HG03175 (cell line): Measurements from ENCODE around the gene GNAL.
"Not testable (repeated sequence)": the region's sequence is repeated elsewhere in the genome, so short reads cannot be mapped to it uniquely, and the experiment has no call there.

Experiments used
- ATAC-seq: cut with Tn5 transposase; IDR thresholded peaks from one replicate; pipeline ENCODE4 v1.9.1; 2021; ENCODE audit warnings: mild to moderate bottlenecking, moderate library complexity; ENCODE audit not compliant: unreplicated experiment

The GNAL gene

DNA sequence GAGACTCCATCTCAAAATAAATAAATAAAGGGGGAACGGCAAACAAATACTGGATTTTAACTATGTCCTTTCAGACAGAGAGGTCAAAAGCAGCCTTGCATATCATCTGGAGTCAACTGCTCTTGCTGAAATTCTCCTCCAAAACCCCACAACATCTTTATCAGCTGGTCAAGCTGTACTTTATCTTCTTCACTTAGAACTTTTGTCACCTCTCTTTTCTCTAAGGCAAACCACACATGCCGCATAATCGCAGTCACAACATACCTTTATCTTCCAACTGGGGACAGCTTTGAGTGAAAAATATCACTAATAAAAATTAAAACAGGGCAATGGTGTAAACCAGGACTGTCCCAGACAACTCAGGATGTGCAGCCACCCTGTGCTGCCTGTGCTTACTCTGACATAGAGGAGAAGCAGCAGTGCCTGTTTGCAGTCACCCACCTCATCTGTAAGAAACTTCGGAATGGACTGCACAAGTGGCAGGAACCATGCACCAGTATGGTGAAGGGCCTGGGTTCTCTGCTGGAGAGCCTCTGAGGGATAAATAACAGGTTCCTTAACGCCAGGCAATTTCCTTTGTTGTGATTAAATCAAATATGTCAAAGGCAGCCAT is 212.9 kb downstream of the GNAL start:
- no peak for ATAC-seq

DNA sequence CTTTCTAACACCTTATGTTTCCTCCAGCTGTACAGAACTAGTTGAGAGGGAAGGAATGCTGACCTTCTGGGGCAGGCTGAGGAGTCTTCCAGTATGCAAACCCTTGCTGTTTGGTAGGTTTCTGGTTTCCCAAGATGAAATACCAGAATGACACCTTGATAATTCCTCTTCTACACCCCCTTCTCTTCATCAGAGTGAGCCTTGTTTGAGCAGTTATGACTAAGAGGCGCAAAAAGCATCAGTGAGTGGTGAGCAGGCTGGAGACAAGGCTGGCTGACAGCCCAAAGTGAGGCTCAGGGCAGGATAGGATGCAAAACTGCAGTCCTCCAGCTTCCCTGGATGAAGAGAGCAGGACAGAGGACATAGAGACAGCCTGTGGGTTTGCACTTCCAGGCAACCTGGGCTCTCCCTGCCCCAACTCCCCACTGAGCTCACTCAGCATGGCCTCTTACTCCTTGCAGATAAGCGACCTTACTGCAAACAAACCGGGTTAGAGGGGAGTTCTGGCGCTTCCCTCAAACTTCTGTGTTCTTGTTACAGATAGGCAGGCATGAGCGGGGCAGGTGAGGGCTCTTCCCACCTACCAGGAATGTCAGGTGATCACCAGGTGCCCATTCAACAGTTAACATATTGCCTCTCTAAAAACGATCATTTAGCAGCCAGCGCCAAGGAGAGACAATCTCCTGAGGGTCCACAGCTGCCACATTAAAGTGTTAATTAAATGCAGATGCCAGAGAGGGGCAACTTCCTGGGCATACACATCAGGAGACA is 213.6 kb downstream of the GNAL start:
- no peak for ATAC-seq

DNA sequence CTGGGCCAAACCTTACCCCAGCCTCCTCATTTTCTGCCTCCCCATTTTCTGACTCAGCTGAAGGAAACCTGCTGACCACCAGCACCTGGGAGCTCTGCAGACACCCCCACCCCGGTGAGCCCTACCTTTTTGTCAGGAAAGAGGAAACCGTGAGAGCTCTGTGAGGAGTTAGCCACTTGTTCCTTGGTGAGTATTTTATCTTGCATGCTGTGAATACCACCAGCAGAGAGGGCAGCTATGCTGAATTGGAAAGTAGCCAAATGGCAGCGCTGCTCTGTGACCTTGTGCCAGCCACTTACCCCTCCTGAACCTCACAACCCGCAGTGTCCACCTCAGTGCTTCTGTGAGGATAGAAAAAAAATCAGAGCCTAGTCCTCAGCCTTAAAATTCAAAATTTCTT is 216.5 kb downstream of the GNAL start:
- no peak for ATAC-seq

DNA sequence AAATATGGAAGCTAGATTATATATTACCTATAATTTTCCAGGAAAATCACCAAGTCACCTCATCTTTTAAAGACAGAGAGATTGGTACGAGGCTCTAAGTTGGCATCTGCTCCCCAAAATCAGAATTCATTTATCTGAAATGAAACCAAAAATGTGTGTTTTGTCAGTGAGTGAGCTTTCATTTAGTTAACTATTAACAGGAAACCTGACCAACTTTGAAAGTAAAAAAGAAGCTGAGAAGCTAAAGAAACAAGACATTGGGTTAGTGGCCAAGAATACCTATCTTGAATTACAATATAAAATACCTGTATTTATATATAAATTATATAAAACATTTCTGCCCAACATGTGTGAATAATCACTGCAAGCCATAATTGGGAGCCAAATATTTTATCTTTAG is 217.1 kb downstream of the GNAL start:
- ATAC-seq: no peak

DNA sequence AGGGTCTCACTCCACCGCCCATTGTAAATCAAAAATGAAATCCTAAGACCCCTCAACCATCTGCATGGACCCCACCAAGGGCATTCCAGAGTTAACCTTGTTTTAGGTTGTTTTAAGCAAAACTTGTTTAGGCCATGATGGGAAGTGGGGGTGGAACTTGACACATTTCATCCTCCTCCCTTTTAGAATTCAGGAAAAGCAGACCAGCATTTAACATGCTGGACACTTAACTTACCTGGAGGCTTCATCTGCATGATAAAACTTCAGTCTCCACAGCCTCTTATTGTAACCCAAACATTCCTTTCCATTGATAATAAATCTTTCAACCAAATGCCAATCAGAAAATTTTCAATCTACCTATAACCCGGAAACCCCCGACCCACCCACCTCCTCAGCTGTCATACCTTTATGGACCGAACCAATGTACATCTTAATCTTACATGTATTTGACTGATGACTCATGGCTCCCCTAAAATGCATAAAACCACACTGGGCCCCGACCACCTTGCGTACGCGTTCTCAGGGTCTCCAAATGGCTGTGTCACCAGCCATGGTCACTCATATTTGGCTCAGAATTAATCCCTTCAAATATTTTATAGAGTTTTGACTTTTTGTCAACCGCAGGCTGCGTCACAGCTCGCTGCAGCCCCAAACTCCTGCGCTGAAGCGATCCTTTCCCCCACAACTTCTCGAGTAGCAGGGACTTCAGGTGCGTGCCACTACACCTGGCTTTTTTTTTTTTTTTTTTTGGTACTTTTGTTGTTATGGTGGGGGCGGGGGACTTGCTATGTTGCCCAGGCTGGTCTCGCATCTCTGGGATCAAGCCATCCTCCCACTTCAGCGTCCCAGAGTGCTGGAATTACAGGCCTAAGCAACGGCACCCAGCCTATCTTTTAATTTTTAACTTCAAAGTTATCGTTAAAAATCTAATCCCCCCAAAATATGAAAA is 218.1 kb downstream of the GNAL start:
- no peak for ATAC-seq

DNA sequence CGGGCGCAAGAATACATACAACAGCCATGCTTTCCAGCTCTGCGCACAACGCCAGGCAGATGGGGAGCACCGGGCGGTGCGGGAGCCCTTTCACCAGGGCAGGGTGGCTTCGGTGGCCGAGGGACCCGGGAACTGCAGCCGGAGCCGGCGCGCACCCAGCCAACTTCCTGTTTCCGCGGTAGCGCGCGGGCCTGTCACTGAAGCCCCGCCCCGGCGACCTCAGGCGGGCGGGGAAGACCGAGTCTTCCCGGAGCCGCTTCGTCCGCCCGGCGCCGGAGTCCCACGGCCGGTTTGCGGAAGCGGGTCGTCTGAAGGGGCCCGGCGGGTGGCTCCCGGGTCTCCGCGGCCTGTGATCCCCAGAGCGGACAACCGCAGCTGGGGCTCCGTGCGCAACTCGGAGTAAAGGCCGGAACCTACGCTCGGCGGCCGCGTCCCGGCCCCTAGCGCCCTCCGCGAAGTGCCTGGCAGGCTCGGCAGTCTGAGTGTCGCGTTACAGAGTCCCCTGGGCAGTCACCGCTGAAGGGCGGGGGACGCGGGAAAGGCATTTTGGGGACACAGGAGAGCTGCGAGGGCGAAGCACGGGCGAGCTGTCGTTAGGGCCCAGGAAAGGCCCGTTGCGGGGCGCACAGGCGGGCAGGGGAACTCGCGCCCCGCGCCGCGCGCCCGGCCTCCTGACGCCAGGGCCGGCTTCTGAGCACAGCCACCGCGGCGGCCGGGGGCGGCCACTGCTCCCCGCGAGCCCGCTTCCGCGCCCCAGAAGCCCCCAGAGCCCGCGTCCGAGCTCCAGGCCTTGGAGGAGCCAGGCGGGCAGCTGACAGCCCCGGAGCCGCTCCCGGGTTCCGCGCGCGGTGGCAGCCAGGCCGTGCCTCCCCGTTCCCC is 219.4 kb downstream of the GNAL start, which contains the start of gene MPPE1:
Gene MPPE1 (minus strand): TSS at position 136 of the 879 bp plus-strand sequence. CDS start 11,053 bp downstream, outside the sequence.
- peak; percentile 83 for ATAC-seq

DNA sequence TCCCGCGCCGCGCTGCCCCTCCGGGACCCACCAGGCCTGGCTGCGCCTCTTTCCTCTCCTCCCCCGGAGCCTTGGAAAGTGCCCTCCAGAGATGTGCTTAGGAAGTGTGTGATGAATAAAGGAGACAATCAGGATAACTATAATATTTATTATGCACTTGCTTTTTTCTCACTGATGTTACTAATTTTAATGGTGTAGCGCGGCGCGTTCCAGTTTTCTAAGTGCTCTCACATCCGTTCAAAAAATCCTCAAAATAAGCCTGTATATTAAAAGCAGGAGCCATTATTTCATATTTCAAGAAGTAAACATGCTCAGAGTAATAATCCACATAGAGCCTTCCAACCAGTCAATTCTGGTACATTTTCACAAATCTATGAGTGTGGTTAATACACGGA is 220.0 kb downstream of the GNAL start:
- no peak for ATAC-seq

DNA sequence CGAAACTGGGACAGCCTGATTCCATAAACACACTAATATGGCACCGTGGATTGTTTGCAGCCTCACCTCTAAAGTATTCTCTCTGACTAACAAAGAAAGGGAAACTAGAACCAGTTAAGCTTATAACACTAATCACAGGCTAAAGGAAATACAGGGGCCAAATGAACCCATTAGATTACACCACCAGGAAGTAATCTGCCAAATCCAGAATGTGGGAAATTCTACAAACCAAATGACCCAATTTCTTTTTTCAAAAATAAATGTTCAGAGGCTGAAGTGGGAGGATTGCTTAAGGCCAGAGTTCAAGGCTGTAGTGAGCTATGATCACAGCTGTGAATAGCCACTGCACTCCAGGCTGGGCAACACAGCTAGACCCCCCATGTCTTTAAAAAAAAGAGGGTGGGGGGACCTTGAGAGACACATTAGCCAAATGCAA is 220.5 kb downstream of the GNAL start:
- ATAC-seq: no peak

DNA sequence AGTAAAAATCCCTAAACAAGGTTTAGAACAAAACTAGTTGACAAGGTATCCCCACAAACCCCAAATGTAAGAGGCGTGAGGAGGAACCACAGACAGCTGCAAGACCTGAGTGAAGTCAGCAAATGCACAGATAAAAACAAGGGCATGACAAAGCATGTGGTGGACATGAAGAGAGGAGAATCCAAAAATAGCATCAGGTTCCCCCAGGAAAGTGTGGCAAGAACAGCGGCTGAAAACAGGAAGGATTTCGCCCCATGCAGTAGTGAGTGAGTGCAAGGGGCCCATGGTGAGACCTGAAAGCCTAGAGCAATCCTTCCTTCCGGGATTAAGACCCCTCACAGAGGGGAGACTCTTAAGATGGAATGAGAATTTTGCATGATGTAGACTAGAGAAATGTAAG is 227.8 kb downstream of the GNAL start:
- ATAC-seq: not testable (repeated sequence)

DNA sequence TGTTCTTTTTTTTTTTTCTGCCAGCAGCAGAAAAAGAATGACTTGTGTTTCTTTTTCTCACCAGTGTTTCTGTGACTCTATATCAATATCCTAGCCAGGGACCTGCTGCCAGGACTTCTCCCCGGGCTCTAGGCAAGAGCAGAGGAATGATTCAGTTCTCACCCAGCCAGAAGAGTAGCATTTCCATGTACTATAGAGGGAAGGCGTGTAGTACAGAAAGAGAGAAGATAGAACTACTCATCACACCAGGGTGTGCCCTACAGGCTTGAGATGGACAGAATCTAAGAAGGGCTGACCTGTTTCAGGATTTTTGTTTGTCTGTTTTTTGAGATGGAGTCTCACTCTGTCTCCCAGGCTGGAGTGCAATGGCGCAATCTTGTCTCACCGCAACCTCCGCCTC is 230.5 kb downstream of the GNAL start:
- not testable (repeated sequence) for ATAC-seq

DNA sequence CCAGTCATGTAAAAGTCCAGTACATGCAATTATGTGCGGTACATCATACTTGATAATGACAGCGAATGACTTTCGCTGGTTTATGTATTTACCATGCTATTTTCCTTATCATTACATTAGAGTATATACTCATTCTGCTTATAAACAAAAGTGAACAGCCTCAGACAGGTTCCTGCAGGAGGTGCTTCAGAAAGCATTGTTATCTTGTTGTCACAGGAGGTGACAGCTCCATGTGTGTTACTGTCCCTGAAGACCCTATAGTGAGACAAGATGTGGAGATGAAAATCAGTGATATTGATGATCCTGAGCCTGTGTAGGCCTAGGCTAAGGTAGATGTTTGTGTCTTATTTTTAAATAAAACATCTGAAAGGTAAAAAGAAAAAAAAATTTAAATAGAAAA is 234.4 kb downstream of the GNAL start:
- no peak for ATAC-seq

DNA sequence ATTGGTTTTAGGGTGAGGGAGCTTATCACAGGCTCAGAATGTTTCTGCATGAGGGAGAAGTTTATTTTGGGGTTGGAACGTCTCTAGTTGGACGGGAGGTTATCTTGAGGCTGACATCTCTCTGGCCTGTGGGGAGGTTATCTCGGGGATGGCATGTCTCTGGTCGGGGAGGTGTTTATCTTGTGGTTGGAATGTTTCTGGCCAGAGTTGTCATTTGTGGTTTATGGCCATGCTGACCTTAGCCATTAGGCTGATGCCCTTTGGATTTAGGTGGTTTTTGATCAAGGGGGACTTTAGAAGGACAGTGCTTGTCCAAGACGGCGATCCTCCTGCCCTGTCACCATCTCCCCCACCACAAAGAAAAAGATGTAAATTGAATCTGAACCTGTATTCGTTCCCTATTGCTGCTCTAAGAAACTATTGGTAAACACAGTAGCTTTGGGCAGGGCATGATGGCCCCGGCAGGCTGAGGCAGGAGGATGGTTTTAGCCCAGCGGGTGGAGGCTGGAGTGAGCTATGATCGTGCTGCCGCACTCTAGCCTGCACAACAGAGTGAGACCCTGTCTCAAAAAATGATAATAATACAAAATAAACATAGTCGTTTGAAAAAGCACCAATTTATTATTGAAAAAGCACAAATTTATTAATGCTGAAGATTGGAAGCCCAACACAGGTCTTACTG is 236.9 kb downstream of the GNAL start:
- no peak for ATAC-seq

DNA sequence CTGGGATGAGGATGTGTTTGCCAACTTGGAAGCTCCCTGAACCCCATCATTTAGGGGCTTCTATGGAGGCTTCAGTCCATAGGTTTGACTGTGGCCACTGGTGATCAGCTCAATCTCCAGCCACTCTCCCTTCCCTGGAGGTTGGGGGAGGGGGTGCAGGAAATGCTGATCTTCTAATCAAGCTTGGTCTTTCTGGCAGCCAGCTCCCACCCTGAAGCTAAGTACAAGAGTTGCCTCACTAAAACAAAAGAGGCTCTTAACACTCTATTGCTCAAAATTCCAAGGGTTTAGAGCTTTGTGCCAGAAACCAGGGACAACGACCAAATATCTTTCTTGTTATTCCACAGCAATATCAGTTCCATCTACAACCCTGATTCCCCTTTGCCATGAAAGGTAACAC is 238.4 kb downstream of the GNAL start:
- no peak for ATAC-seq

DNA sequence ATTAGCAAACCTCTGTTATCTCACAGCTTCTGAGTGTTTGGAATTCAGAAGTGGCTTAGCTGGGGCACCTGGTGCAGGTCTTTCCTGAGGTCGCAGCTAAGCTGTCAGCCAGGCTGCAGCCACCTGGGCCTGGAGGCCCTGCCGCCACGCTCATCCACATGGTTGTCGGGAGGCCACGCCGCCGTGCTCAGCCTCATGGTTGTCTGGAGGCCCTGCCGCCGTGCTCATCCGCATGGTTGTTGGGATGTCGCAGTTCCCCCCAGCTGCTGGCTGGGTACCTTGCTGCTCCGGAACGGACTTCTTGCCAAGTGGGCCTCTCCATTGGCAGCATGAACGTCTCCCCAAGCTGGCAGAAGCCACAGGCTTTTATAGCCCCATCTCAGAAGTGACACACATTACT is 243.3 kb downstream of the GNAL start:
- no peak for ATAC-seq
